Pulmonary artery endothelial cell (primary cell): Measurements from ENCODE around the gene ZNF503. TPM values are rescaled to one million over a fixed set of nuclear protein-coding genes. Genes with fewer than 3 reads are reported as not detected.
A peak's percentile ranks its signal among the peaks of the same experiment; 100 is the strongest.

ENCODE experiments used
- DNase-seq: peaks from one replicate; pipeline ENCODE4 v3.0.0-alpha.2; 2011; ENCODE audit warnings: low read depth, low spot score
- total RNA-seq: library from RNA; depleted of rRNA; stranded (reverse); fragments of >200 nt; gene quantifications from 2 replicates; pipeline ENCODE4 v1.2.3, GENCODE V29; 2014

The ZNF503 gene
- total RNA-seq, 1 donor from 2014 or later: 1.3 TPM

- DNase-seq: no peak
Measured at GRCh38 chr10:75431180-75432111, 29.9 kb upstream of the ZNF503 start, which contains the start of gene LRMDA. LRMDA (plus strand) TSS chr10:75431624.

- peak; percentile 33 for DNase-seq
Measured at GRCh38 chr10:75430000-75430763, 28.6 kb upstream of the ZNF503 start.

- DNase-seq: no peak
Measured at GRCh38 chr10:75429159-75429827, 27.7 kb upstream of the ZNF503 start.

DNA sequence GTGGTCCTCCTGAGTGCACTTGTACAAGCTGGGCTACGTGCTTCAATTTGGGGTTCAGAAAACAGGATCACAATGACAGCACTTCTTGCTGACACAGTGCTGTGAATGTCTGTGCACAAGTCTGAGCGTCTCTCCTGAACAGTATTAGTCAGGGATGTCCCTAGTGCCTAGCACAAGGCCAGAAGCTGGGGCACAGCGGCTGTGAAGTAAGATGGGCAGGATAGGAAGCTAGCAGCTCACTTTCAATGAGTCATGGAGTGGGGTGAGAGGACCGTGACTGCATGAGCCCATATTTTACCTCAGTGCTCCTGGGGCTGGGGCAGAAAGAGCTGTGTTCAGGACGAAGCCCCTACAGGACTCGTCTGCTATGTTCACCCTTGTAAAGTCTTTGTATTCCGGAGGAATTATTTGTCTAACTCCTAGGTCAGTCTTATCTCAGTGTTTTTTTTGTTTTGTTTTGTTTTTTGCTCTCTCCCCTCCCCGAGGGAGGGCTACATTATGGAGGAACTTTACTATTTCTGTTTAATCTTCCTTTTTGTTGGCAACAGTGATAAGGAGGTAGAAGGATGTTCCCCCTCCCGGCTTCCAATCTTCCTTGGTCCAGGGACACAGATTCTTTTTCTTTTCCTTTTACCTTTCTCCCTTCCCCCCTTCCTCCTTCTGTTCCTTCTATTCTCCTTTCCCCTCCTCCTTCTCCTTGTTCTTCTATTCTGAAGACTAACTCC is 27.0 kb upstream of the ZNF503 start:
- no peak for DNase-seq

GRCh38 chr10:75427951-75428350 is 26.4 kb upstream of the ZNF503 start:
- no peak for DNase-seq

- no peak for DNase-seq
Measured at GRCh38 chr10:75426880-75427279, 25.3 kb upstream of the ZNF503 start.

DNA sequence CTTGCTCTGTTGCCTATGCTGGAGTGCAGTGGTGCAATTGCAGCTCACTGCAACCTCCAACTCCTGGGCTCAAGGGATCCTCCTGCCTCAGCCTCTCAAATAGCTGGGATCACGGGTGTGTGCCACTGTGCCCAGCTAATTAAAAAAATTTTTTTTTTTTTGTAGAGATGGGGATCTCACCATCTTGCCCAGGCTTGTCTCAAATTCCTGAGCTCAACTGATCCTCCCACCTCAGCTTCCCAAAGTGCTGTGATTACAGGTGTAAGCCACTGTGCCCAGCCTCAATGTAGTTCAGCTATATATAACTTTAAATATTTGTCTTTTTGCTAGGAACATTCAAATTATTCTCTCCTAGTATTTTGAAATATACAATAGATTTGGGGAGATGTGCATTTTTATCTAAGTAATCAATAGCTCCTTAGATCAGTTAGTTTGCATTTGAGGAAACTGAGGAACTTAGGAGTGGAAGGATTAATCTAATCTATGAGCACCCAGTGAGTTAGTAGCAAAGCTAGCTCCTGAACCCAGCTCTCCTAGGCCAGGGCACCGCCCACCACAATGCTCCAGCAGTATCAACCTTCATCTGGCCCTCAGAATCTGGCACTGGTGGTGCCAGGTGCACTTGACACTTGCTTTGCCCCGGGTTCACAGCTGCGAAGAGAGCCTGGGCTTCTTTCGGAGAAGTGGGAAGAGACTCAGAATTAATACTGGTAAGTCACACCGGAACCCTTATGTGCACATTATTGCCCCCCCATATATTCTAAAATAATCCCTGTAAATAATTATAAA is 23.9 kb upstream of the ZNF503 start:
- DNase-seq: no peak

- DNase-seq: no peak
Measured at GRCh38 chr10:75424571-75424970, 23.0 kb upstream of the ZNF503 start.

DNA sequence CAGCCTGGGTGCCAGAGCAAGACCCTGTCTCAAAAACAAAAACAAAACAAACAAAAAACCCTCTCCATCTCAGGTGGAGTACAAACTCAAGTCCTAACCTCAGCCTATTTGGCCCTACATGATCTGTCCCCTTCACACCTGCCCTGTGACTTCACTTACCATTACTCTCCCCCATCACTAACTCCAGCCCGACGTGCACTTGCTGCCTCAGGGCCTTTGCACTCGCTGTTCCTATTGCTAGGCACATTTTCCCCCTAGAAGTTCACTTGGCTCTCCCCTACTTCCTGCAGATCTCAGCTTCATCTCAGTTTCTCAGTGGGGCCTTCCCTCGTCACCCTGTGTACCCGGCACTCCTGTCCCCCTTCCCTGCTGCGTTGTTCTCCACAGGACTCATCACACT is 21.3 kb upstream of the ZNF503 start:
- DNase-seq: no peak

DNA sequence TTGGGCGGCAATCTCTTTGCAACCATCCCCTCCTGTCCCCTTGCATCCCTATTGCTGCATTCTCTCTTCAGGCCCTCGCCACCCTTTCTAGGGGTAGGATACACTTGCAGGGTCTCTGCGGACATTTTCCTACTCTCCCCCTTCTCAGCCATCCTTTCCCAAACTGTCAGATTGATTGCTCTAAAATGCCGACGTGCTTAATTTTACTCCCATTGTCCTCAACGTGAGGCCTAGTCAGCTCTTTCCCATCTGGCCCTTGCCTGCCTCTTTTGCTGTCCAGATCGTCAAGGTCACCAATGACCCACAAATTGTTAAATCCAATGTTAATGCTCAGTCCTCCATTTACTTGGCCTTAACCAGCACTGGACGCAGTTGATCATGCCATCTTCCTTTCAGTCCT is 17.1 kb upstream of the ZNF503 start:
- DNase-seq: no peak

GRCh38 chr10:75418293-75418692 is 16.7 kb upstream of the ZNF503 start:
- DNase-seq: no peak

DNA sequence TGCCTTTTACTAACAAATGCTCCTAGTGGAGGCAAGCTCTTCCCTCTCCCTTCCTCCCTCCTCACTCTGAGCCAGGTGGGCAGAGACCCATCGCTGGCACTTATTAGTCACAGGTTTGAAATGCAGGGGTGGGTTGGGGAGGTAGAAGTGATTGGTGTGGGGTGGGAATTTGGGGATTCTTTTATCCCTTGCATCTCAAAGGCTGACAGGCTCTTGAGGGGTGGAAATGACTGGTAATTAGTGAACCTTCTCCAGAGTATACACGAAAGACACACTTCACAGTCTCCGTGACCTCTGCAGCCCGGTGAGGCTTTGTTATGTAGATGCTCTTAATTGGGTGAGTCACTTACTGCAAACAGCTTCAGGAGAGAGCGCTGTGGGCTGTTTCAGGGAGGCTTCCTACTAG is 16.0 kb upstream of the ZNF503 start:
- no peak for DNase-seq

DNA sequence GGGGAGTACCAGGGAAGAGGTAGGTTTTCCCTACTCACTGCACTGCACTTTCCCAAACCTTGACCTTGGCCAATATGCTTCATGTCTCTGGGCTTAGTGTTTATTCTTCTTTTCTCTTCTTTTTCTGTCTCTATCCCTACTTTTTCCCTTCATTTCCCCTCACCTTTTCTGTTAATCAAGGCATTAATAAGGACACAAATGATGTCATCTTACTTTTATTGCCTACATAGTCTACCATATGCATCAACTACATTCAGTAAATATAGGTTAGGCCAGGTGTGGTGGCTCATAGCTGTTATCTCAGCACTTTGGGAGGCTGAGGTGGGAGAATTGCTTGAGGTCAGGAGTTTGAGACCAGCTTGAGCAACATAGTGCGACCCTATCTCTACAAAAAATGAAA is 13.0 kb upstream of the ZNF503 start:
- DNase-seq: no peak

- DNase-seq: no peak
Measured at GRCh38 chr10:75410132-75411005, 8.8 kb upstream of the ZNF503 start.

- no peak for DNase-seq
Measured at GRCh38 chr10:75408911-75409885, 7.6 kb upstream of the ZNF503 start.

- no peak for DNase-seq
Measured at GRCh38 chr10:75408509-75408875, 6.9 kb upstream of the ZNF503 start.

GRCh38 chr10:75407713-75408508 is 6.3 kb upstream of the ZNF503 start:
- DNase-seq: no peak
